Medulla oblongata (tissue), 1 donor: ENCODE data around the gene RFX6.

Experiments
- DNase-seq: peaks from one replicate; pipeline ENCODE4 v3.0.0-alpha.2; 2015; ENCODE audit errors: extremely low spot score

RFX6 gene

GRCh38 chr6:116971959-116972358, 94.9 kb downstream of the RFX6 start:
- DNase-seq, result peak; percentile 77

GRCh38 chr6:116973976-116974375, 96.9 kb downstream of the RFX6 start:
- DNase-seq, result no peak

GRCh38 chr6:116974526-116975316, 97.7 kb downstream of the RFX6 start:
- DNase-seq, result no peak

GRCh38 chr6:116975600-116975999, 98.6 kb downstream of the RFX6 start:
- DNase-seq, result no peak

- no peak for DNase-seq
These were observed 102.5 kb downstream of the RFX6 start for GRCh38 chr6:116979560-116979959.
